Measurements from ENCODE around the gene ACOT8. TPM values are rescaled to one million over a fixed set of nuclear protein-coding genes. Genes with fewer than 3 reads are reported as not detected.

Gene ACOT8
- total and polyA plus RNA-seq, 7 donors, result 28.5 to 131 (median 42.5) TPM

DNA sequence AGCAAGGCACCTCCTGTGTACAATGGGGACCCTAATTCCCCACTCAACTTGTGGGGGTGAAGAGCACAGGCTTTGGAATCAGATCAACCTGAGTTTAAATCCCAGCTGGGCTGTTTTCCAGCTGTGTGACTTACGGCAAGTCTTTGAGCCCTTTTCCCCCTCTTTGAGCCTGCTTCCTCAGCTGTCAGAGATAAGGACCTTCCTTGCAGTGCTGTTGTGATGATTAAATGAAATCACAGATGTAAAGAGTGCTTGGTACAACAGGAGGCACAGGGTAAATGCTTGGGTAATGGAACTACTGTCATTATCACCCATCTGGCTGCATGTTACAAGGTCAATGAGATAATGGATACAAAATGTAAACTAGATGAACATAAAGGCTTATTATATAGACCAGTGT, 20.4 kb downstream of the ACOT8 start:
- WGBS, 2 donors, result 69 to 76% methylated on average over 1 of the region's 1 CpG
- no peak overlapping the region for H3K4me3 ChIP-seq
- H3K4me1 ChIP-seq, result peaks cover 0 to 59% (median 52%) of the 10 kb centered on the region in 4 donors
- TF ChIP-seq POLR2A (IDR thresholded peaks at IDR 0.05), result no peak
- no peak for TF ChIP-seq CTCF (IDR thresholded peaks at IDR 0.05)
- TF ChIP-seq POLR2AphosphoS5 (IDR thresholded peaks at IDR 0.05), result no peak
- no peak for TF ChIP-seq EP300 (IDR thresholded peaks at IDR 0.05)
- H3K27me3 ChIP-seq, result no peaks in the 10 kb centered on the region
- peak overlapping the region; percentile 28 to 46 (median 42) for H3K27ac ChIP-seq
- H3K9me3 ChIP-seq, result no peaks in the 10 kb centered on the region
- H3K36me3 ChIP-seq, result peaks cover 11 to 41% (median 12%) of the 10 kb centered on the region in 4 donors
- intact Hi-C loops (cut with DNase I), result no loop called here
- DNase-seq, result no peak

GRCh38 chr20:45835825-45836224, 21.4 kb downstream of the ACOT8 start:
- WGBS, 2 donors, result 81 to 88% methylated on average over 5 of the region's 5 CpGs
- DNase-seq, result peak; percentile 83
- peaks cover 0 to 49% (median 41%) of the 10 kb centered on the region in 4 donors for H3K4me1 ChIP-seq
- intact Hi-C loops (cut with DNase I), result no loop called here
- H3K4me3 ChIP-seq, result peak overlapping the region in 1 of 4 donors; percentile 76
- peak overlapping the region; percentile 91 to 97 (median 94) for H3K27ac ChIP-seq
- no peaks in the 10 kb centered on the region for H3K27me3 ChIP-seq
- peaks cover 4 to 31% (median 8%) of the 10 kb centered on the region in 4 donors for H3K36me3 ChIP-seq
- TF ChIP-seq POLR2AphosphoS5 (IDR thresholded peaks at IDR 0.05) (peak in 3 of 4 donors; percentile 8 to 29 (median 10)), POLR2A (IDR thresholded peaks at IDR 0.05) (no peak)
- H3K9me3 ChIP-seq, result no peaks in the 10 kb centered on the region

DNA sequence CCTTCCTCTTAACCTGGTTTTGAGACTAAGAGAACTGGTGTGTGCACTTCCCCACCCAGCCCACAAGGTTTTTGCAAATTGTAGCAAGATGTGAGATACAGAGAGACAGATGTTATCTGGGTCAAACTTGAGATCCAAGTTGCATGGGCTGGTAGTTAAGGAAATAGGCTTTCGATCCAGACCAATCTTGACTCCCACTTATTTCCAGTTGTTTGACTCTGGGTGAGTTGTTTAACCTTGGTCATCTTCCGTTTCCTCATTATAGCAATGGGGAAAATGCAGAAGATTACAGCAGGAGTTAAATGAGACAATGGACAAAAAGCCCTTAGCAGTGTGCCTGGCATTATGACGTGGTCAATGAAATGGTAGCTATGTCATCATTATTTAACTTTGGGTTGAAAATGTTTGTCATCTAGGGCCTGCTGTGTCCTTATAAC, 21.8 kb downstream of the ACOT8 start:
- intact Hi-C loops (cut with DNase I), result no loop called here
- WGBS, 2 donors, result 70 to 80% methylated on average over 3 of the region's 3 CpGs
- H3K4me1 ChIP-seq, result peaks cover 0 to 46% (median 39%) of the 10 kb centered on the region in 4 donors
- peaks cover 0 to 26% (median 3%) of the 10 kb centered on the region in 4 donors for H3K36me3 ChIP-seq
- H3K27ac ChIP-seq, result peak overlapping the region; percentile 91 to 97 (median 94)
- no peak for DNase-seq
- no peaks in the 10 kb centered on the region for H3K27me3 ChIP-seq
- no peaks in the 10 kb centered on the region for H3K9me3 ChIP-seq
- no peak for TF ChIP-seq POLR2A (IDR thresholded peaks at IDR 0.05)
- TF ChIP-seq EP300 (IDR thresholded peaks at IDR 0.05), result no peak
- TF ChIP-seq CTCF (IDR thresholded peaks at IDR 0.05), result no peak
- TF ChIP-seq POLR2AphosphoS5 (IDR thresholded peaks at IDR 0.05), result no peak
- peak overlapping the region in 2 of 4 donors; percentile 65 to 76 for H3K4me3 ChIP-seq

- TF ChIP-seq EP300 (IDR thresholded peaks at IDR 0.05), result no peak
- no peak for TF ChIP-seq POLR2AphosphoS5 (IDR thresholded peaks at IDR 0.05)
- TF ChIP-seq CTCF (IDR thresholded peaks at IDR 0.05), result no peak
- TF ChIP-seq POLR2A (IDR thresholded peaks at IDR 0.05), result no peak
- Histone ChIP-seq H3K9me3 (no peaks in the 10 kb centered on the region), H3K27me3 (no peaks in the 10 kb centered on the region), H3K36me3 (peaks cover 0 to 21% (median 0%) of the 10 kb centered on the region in 4 donors), H3K4me3 (peak overlapping the region; percentile 65 to 78 (median 73)), H3K27ac (peak overlapping the region; percentile 91 to 97 (median 94)), H3K4me1 (peaks cover 0 to 46% (median 39%) of the 10 kb centered on the region in 4 donors)
- intact Hi-C loops (cut with DNase I), result loop anchor here (5.0 kb wide), 2 partner anchors 58 to 138 kb away; partner anchors contain the start of genes CTSA, NEURL2 and ZNF335
- DNase-seq, result peak; percentile 75
- 84 to 88% methylated on average over 14 of the region's 14 CpGs for WGBS, 2 donors
Observed at GRCh38 chr20:45834797-45835161, 22.4 kb downstream of the ACOT8 start.

DNA sequence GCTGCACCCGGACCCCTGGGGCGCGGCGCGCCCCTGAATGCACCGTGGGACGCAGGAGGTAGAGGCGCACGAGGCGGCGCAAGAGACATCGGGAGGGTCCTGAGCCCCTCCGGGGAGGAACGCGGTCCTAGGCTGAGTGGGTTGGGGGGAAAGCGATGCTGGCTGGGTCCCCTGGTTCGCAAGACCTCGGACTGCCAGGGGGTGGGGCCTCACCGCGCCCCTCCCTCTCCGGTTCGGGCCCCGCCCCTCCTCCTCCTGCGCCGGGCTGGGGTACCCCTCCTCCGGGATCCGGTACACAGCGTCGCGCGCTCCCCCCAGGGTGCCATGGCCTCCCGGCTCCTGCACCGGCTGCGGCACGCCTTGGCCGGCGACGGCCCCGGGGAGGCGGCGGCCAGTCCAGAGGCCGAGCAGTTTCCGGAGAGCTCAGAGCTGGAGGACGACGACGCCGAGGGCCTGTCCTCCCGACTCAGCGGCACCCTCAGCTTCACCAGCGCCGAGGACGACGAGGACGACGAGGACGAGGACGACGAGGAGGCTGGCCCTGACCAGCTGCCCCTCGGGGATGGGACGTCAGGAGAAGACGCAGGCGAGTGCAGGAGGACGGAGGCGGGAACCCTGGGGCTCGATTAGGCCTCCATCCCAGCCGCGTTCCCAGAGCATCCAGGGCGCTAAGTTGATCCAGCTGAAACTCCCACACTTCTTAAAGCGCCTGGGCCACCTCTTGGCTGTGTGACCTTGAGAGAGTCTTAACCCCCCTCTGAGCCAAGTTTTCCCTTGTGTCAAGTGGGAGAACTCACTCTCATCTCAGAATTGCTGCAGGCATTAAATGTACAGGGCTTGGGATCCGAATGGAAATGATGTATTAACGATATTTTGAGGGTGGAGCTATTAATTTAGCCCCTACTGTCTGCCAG, 23.1 kb downstream of the ACOT8 start:
- H3K27me3 ChIP-seq, result no peaks in the 10 kb centered on the region
- TF ChIP-seq POLR2A (IDR thresholded peaks at IDR 0.05) (peak; percentile 4 to 17), EP300 (IDR thresholded peaks at IDR 0.05) (no peak), POLR2AphosphoS5 (IDR thresholded peaks at IDR 0.05) (peak; percentile 64 to 68 (median 68)), CTCF (IDR thresholded peaks at IDR 0.05) (no peak)
- 3 to 7% methylated on average over 71 of the region's 71 CpGs for WGBS, 2 donors
- peaks cover 0 to 46% (median 39%) of the 10 kb centered on the region in 4 donors for H3K4me1 ChIP-seq
- peak overlapping the region; percentile 65 to 78 (median 73) for H3K4me3 ChIP-seq
- H3K36me3 ChIP-seq, result peaks cover 0 to 20% (median 0%) of the 10 kb centered on the region in 4 donors
- no peaks in the 10 kb centered on the region for H3K9me3 ChIP-seq
- peak; percentile 92 for DNase-seq
- H3K27ac ChIP-seq, result peak overlapping the region; percentile 91 to 97 (median 94)
- intact Hi-C loops (cut with DNase I), result loop anchor here (5.0 kb wide), 2 partner anchors 58 to 138 kb away; partner anchors contain the start of genes CTSA, NEURL2 and ZNF335
